Activated naive CD4-positive, alpha-beta T cell treated with anti-CD3 and anti-CD28 coated beads, Interleukin-2, amount 50 U/mL, for 72 hours (primary cell): Measurements from ENCODE around the gene DMAP1. TPM values are rescaled to one million over a fixed set of nuclear protein-coding genes. Genes with fewer than 3 reads are reported as not detected.

ENCODE experiments used
- ATAC-seq, 2 donors: fragments of 150-1000 bp; cut with Tn5 transposase; 2 replicates each; pipeline ENCODE4 v1.10.0; 2021; ENCODE audit warnings: mild to moderate bottlenecking in 2 of 2, moderate library complexity in 2 of 2
- DNase-seq, 2 donors: peaks; one replicate each; pipeline ENCODE4 v3.0.0; 2021 to 2022; ENCODE audit warnings: low spot score in 2 of 2
- H3K27ac Mint-ChIP-seq, 2 donors: one replicate each; pipeline ENCODE4 v1.8.0; 2022; ENCODE audit warnings: mild to moderate bottlenecking in 2 of 2, mixed read lengths in 2 of 2
- H3K36me3 Mint-ChIP-seq, 2 donors: one replicate each; pipeline ENCODE4 v1.8.0; 2022; ENCODE audit warnings: mixed read lengths in 2 of 2
- H3K9me3 Mint-ChIP-seq, 2 donors: one replicate each; pipeline ENCODE4 v1.8.0; 2022; ENCODE audit warnings: mixed read lengths in 2 of 2
- total RNA-seq, 2 donors: library from RNA; stranded (reverse); gene quantifications; one replicate each; pipeline ENCODE4 v1.2.3, GENCODE V29; 2022

DMAP1 gene
- total RNA-seq, 2 donors from 2014 or later = 46.2 to 60.9 TPM

DNA sequence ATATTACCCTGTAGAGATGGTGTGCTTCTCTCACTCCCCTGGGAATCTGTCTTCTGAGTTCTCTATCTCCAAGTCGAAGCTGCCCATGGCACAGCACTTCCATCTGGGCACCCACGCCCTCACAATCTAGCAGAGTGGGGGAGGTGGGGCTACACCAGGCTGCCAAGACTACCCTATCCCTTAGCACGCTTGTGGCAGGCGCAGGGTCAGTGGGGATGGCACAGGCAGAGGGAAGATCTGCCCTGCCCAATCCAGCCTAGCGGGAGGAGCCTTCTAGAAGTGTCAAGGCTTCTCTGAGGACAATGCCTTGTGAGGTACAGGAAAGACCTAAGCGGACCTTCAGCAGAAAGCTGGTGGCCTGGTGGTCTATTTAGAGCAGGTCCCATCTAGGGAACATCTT, 49.1 kb downstream of the DMAP1 start:
- ATAC-seq (no peak), DNase-seq (no peak)
- Mint-ChIP-seq H3K9me3 (no peaks in the 10 kb centered on the region), H3K36me3 (no peaks in the 10 kb centered on the region), H3K27ac (peak overlapping the region; percentile 53 to 87)

DNA sequence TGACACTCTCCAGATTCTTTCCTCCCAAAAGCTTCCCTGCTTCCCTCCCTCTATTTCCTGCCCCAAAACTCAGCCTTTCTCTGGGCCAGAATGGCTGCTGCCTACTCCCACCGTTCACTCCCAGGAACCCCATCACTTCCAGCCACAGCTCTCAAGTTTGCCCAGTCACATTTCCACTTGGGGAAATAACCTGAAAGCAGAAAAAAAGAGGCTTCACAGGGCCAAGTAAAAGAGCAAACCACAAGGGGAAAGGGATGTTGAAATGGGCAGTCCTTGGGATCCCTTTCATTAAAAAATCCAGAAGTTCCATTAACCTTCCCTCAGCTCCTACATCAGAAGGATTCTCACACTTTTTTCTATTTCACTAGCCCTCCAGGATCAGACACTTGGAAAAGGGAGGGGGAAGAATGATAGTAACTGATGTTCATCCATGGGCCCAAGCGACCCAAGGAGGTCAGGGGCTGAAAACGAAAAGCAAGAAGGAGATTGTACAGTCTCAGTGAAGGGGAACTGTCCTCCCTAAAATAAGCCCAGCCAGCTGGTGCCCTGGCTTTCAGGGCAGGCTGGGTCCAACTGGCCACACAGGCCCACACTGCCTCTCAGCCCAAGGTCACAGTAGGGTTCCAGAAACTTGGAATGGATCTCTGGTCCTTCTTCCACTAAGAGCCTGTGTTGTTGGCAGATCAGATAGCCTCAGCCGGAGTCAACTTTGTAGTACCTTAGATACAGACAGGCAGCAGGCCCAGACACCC, 49.7 kb downstream of the DMAP1 start:
- no peaks in the 10 kb centered on the region for H3K36me3 Mint-ChIP-seq
- H3K9me3 Mint-ChIP-seq = no peaks in the 10 kb centered on the region
- H3K27ac Mint-ChIP-seq = peak overlapping the region; percentile 53 to 66
- ATAC-seq = no peak
- DNase-seq = no peak

DNA sequence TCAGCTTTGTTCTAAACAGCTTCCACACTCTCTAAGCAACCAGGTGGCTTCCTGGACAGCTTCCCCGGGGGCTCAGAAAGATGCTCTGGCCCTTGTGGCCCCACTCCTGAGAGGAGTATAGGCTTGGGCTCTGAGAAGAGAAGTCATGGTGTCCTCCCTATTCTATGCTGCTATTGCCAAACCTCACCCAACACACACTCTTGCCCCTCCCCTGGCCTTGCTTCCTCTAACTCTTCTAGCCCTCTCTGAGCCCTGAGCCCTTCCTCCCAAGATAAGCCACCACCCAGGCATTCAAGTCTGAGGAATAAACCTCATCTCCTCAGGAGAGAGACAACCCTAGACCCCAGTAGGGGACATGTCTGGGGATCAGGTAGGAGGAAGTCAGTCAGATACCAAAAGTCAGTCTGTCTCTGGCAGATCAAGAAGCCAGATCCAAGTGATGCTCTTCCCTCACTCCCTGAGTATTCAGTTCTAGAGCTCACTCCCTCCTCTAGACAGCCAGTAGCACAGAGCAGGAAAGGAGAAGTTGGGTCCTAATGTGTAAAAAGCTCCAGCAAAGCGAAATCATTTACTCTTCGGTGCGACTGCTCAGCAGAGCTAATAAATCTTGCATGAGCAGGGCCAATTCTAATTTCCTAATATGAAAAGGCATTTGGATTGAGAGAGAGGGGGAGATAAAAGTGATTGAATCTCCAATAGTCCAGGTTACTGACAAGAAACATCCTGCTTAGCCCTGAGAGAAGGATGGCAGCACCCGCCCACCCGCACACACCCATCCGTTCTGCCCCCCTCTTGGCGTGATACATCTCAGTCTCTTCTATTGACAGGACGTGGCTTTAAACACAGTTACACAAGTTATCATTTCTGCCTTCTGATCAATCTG, 50.5 kb downstream of the DMAP1 start:
- H3K36me3 Mint-ChIP-seq = no peaks in the 10 kb centered on the region
- H3K27ac Mint-ChIP-seq = peak overlapping the region; percentile 14 to 89
- no peaks in the 10 kb centered on the region for H3K9me3 Mint-ChIP-seq
- no peak for DNase-seq
- no peak for ATAC-seq

DNA sequence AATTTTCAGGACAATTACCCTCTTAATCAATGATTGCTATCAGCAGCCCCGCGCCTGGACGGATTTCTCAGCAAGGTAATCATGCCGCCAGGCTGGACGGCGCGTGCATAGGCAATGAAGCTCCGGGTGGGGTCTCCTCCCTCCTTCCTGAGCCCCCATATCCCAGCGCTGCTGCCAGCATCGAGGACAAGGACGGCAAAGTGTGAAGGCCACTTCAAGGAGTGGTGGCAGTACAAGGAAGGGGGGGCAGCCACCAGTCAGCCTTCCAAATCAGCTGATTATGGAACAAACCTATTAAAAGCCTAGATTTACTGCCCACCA, 51.1 kb downstream of the DMAP1 start:
- ATAC-seq = no peak

DNA sequence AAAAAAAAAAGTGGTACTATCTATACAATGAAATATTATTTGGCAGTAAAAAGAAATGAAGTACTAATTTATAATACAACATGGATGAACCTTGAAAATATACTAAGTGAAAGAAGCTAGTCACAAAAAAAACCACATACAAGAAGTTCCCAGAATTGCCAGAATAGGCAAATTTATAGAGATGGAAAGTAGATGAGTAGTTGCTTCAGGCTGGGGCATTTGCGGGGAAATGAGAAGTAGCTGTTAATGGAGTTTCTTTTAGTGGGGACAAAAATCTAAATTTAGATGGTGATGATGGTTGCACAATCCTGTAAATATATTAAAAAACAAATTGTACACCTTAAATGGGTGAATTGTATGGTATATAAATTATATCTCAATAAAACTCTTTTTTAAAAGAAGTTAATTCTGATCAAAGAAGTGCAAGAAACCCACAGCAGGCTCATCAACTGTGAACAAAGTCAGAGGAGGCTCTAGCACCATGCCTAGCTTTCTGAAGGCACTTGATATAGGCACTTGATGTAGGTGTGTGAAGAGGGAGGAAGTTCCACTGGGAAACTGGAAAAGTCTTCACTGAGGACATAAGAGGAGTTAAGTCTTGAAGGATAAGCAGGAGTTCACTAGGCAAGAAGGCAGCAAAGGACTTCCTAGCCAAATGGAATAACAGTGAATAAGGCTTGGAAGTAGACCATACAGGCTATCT, 52.5 kb downstream of the DMAP1 start:
- peak in 1 of 2 donors; percentile 46 for ATAC-seq
- Mint-ChIP-seq H3K9me3 (no peaks in the 10 kb centered on the region), H3K36me3 (no peaks in the 10 kb centered on the region), H3K27ac (peak overlapping the region in 1 of 2 donors; percentile 22)
- no peak for DNase-seq

More for the DNA sequence above, 51.1 kb downstream of the DMAP1 start:
- DNase-seq = no peak
- Mint-ChIP-seq H3K9me3 (no peaks in the 10 kb centered on the region), H3K36me3 (no peaks in the 10 kb centered on the region), H3K27ac (peak overlapping the region in 1 of 2 donors; percentile 73)

DNA sequence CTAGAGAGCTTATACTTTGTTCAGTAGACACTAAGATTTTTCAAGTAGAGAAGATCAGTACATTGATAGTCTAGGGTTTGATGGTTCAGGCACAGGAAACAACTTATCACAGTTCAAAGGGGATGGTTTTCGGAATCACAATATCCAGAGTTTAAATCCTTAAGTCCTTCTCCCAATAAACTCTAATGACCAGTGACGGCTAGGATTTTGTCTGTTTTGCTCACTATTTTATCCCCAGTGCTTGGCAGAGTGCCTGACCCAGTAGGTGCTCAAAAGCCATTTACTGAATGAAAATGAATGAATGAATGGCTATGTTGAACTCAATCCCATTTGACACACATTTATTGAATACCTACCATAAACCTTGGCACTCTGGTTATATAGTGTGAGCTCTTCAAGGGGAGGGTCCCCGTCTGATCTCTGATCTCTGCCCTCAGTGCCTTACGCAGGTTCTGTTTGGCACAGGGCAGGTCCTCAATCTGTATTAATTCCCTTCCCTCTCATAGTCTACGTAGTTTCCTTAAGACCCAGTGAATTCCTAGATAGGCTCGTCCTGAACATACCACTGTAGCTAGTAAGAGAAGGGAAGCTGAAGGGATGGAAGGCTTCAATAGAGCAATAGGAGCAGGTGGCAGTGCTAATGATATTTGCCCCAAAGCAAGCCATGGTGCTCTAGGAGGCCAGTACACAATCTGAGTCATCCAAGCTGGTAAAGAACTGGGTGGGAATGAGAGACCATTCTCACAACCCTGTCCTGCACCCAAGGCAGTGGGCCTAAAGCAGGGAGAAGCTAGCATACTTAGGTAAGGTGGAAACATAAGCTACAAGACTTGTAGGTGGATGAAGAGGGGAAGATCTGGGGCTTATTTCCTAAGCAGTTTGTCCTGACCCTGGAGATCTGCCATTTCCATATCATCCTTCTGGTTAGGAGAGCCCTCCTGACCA, 53.4 kb downstream of the DMAP1 start:
- Mint-ChIP-seq H3K27ac (peak overlapping the region in 1 of 2 donors; percentile 48), H3K36me3 (no peaks in the 10 kb centered on the region), H3K9me3 (no peaks in the 10 kb centered on the region)
- DNase-seq = no peak
- no peak for ATAC-seq

DNA sequence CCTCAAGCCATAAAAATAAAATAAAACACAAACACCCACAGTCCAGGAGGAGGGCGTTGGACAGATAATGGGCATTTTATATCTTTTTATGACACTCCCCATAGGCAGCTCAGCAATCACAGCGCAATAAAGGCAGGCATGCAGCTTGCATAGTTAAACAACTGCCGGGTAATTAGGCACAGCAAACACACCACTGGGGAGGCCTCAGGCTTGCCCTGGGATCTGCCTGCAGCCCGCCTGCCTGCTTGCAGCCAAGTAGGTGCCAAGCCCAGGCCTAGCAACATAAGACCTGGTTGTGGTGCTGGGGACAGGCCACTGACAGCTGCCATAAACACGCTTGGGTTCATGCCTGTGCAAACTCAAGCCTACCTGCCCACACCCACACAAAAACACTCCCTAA, 54.2 kb downstream of the DMAP1 start:
- no peaks in the 10 kb centered on the region for H3K9me3 Mint-ChIP-seq
- H3K36me3 Mint-ChIP-seq = no peaks in the 10 kb centered on the region
- ATAC-seq (no peak), DNase-seq (no peak)
- no peak overlapping the region for H3K27ac Mint-ChIP-seq

DNA sequence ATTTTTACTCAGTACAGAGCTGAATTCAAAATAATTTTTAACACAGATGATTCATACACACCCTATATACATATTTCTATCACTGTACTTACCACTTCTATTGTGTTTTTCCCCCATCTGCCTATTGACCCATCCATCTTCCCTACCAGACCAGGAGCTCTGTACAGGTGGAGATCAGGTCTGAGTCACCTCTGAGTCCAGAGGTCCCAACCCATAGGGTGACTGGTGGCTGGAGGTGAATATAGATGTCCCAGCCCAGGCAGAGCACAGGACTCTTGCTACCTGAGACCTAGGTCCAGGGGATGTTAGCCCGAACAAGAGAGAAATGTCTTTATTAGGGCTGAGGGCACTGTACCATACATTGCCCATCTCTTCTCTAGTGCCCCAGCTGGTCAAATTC, 54.8 kb downstream of the DMAP1 start:
- Mint-ChIP-seq H3K36me3 (no peaks in the 10 kb centered on the region), H3K9me3 (no peaks in the 10 kb centered on the region), H3K27ac (peak overlapping the region in 1 of 2 donors; percentile 90)
- DNase-seq = no peak
- ATAC-seq = no peak

Other genes with a start within 250 kb of the DMAP1 start
- gene DPH2, start 243.5 kb upstream of the DMAP1 start, total RNA-seq = 10 to 100 TPM; 30.8 to 31.1 TPM
- 10 to 100 TPM; 86.5 to 89.1 TPM for gene ATP6V0B, start 238.5 kb upstream of the DMAP1 start, total RNA-seq
- 10 to 100 TPM; 11.3 to 24.8 TPM for gene B4GALT2, start 234.3 kb upstream of the DMAP1 start, total RNA-seq
- gene CCDC24, start 221.9 kb upstream of the DMAP1 start, total RNA-seq = 1 to 10 TPM; 1.4 to 1.8 TPM
- 1 to 10 TPM; 5.1 to 6.2 TPM for gene SLC6A9, start 182.0 kb upstream of the DMAP1 start, total RNA-seq
- not detected for gene KLF17, start 94.7 kb upstream of the DMAP1 start, total RNA-seq
- not detected for gene KLF18, start 71.8 kb upstream of the DMAP1 start, total RNA-seq
- 10 to 100 TPM; 26.3 to 58.8 TPM for gene ERI3, start 141.8 kb downstream of the DMAP1 start, total RNA-seq
- 10 to 100 TPM; 76.1 to 77.1 TPM for gene RNF220, start 191.8 kb downstream of the DMAP1 start, total RNA-seq